ENCODE measurements around the gene FLT4.

DNA sequence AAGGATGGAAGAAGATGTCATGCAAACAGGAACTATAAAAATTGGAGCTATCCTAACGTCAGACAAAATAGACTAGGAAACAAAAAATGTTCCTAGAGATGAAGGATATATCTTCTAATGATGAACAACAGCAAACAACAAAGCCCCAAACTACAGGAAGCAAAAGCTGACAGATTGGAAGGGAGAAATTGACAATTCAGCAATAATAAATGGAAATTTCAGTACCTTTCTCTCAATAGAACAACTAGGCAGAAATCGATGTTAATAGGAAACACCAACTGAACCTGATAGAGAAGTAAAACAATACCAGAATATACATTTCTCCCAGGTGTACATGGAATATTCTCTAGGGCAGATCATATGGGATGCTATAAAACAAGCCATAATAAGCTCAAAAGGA, 65.7 kb downstream of the FLT4 start:
- no peak for TF ChIP-seq CTCF (IDR thresholded peaks at IDR 0.05; ENCODE audit: insufficient read depth, low read length, poor library complexity, severe bottlenecking)
- no peak for TF ChIP-seq EZH2phosphoT487 (conservative IDR thresholded peaks at IDR 0.05; ENCODE audit: low read length)
